Loucy (cell line): ENCODE measurements around the gene MYG1.

Experiments used
- EZH2phosphoT487 ChIP-seq: fragments of 200-600 bp; IDR thresholded peaks from 2 replicates; pipeline ENCODE4 v1.6.1; 2018; ENCODE audit warnings: antibody characterized with exemption, mild to moderate bottlenecking, moderate library complexity, borderline replicate concordance
- TF ChIP-seq, protein P1 (sequence below): fragments of 200-600 bp; sonication (generic); conservative IDR thresholded peaks from 2 replicates; pipeline ENCODE4 v1.5.1; 2014; ENCODE audit warnings: mild to moderate bottlenecking, antibody characterized with exemption, low read length

DNA sequence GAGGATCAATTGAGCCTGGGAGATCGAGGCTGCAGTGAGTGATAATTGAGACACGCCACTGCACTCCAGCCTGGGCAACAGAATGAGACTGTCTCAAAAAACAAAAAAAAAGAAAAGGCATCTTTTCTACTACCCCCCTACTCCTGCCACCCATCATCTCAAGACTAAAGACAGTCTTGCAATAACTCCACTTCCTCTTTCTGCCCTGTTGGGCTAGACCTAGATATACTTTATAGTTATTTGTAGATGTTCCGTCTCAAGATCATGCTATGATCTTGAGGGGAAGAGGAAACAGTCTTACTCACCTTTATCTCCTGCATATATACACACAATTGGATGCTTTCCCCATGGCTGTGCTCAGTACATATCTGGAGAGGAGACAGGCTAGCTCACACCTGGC is 43.5 kb upstream of the MYG1 start:
- TF ChIP-seq, protein P1, sequence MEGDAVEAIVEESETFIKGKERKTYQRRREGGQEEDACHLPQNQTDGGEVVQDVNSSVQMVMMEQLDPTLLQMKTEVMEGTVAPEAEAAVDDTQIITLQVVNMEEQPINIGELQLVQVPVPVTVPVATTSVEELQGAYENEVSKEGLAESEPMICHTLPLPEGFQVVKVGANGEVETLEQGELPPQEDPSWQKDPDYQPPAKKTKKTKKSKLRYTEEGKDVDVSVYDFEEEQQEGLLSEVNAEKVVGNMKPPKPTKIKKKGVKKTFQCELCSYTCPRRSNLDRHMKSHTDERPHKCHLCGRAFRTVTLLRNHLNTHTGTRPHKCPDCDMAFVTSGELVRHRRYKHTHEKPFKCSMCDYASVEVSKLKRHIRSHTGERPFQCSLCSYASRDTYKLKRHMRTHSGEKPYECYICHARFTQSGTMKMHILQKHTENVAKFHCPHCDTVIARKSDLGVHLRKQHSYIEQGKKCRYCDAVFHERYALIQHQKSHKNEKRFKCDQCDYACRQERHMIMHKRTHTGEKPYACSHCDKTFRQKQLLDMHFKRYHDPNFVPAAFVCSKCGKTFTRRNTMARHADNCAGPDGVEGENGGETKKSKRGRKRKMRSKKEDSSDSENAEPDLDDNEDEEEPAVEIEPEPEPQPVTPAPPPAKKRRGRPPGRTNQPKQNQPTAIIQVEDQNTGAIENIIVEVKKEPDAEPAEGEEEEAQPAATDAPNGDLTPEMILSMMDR: no peak
- TF ChIP-seq EZH2phosphoT487: no peak
